IMR-90 (cell line): ENCODE results near the gene ITPR2. TPM values are rescaled to one million over a fixed set of nuclear protein-coding genes. Genes with fewer than 3 reads are reported as not detected.

ENCODE experiments used
- ATAC-seq: fragments of 200-7000 bp; cut with Tn5 transposase; 2 replicates; pipeline ENCODE4 v1.9.1; 2020; ENCODE audit warnings: low read depth, mild to moderate bottlenecking, moderate library complexity
- BruUV-seq: library from RNA; stranded (reverse); fragments of 400-500 nt; replicated peaks from 2 replicates; lab custom pipeline; 2021; lab: Mats Ljungman, UMichigan
- CTCF ChIA-PET: fragments of 300-600 bp; formaldehyde crosslinking; extraction: SDS; loops from one replicate; lab custom pipeline; 2021; ENCODE audit warnings: antibody characterized with exemption; lab: Yijun Ruan, JAX
- POLR2A ChIA-PET: fragments of 300-600 bp; sonication (Branson Sonifier 250); formaldehyde crosslinking; loops from one replicate; lab custom pipeline; 2022; ENCODE audit warnings: antibody characterized with exemption; ENCODE audit not compliant: unreplicated experiment; lab: Charles Lee
- DNase-seq: peaks from one replicate; pipeline ENCODE4 v3.0.0; 2013
- H2AFZ ChIP-seq: replicated peaks from 2 replicates; pipeline ENCODE3; 2013; ENCODE audit warnings: low read length, mild to moderate bottlenecking; ENCODE audit not compliant: poor library complexity
- H2AK5ac ChIP-seq: 2 replicates; pipeline ENCODE4 v1.6.1; 2013; ENCODE audit warnings: low read depth, low read length, inconsistent platforms
- H2AK9ac ChIP-seq: replicated peaks from 2 replicates; pipeline ENCODE3; 2013; ENCODE audit warnings: mild to moderate bottlenecking, low read depth, low read length, moderate library complexity; ENCODE audit not compliant: poor library complexity
- H2BK120ac ChIP-seq: 2 replicates; pipeline ENCODE4 v1.6.1; 2013; ENCODE audit warnings: low read depth, low read length, inconsistent platforms
- H2BK15ac ChIP-seq: 3 replicates; pipeline ENCODE4 v1.6.1; 2013; ENCODE audit warnings: low read depth, low read length, inconsistent platforms
- H2BK20ac ChIP-seq: 2 replicates; pipeline ENCODE4 v1.6.1; 2013; ENCODE audit warnings: low read depth, mild to moderate bottlenecking, inconsistent platforms, low read length, moderate library complexity
- H2BK5ac ChIP-seq: 2 replicates; pipeline ENCODE4 v1.6.1; 2013; ENCODE audit warnings: mild to moderate bottlenecking, low read depth, low read length, inconsistent platforms; ENCODE audit not compliant: poor library complexity, severe bottlenecking
- H3K14ac ChIP-seq: replicated peaks from 2 replicates; pipeline ENCODE4 v1.6.1; 2013; ENCODE audit warnings: low read depth, low read length, inconsistent platforms
- H3K18ac ChIP-seq: 2 replicates; pipeline ENCODE4 v1.6.1; 2013; ENCODE audit warnings: low read depth, low read length, control low read depth
- H3K23ac ChIP-seq: 2 replicates; pipeline ENCODE4 v1.6.1; 2013; ENCODE audit warnings: low read depth, low read length, inconsistent platforms
- H3K27ac ChIP-seq: 2 replicates; pipeline ENCODE4 v1.5.1; 2013; ENCODE audit warnings: mild to moderate bottlenecking, control low read depth, low read length; ENCODE audit not compliant: insufficient read depth
- H3K27me3 ChIP-seq: 2 replicates; pipeline ENCODE4 v1.6.1; 2013; ENCODE audit warnings: low read length; ENCODE audit not compliant: control insufficient read depth, insufficient read depth
- H3K36me3 ChIP-seq: 2 replicates; pipeline ENCODE4 v1.6.1; 2013; ENCODE audit warnings: low read length, mixed read lengths; ENCODE audit not compliant: control insufficient read depth, insufficient read depth
- H3K4ac ChIP-seq: 2 replicates; pipeline ENCODE4 v1.6.1; 2013; ENCODE audit warnings: low read depth, low read length, inconsistent platforms
- H3K4me1 ChIP-seq: 2 replicates; pipeline ENCODE4 v1.6.1; 2013; ENCODE audit warnings: low read length, mixed read lengths; ENCODE audit not compliant: control insufficient read depth, insufficient read depth
- H3K4me2 ChIP-seq: 2 replicates; pipeline ENCODE4 v1.6.1; 2013; ENCODE audit warnings: low read depth, mild to moderate bottlenecking, control low read depth, low read length, moderate library complexity
- H3K4me3 ChIP-seq: 2 replicates; pipeline ENCODE4 v1.5.1; 2013; ENCODE audit warnings: low read depth, mild to moderate bottlenecking, control low read depth, low read length, moderate library complexity; ENCODE audit not compliant: insufficient read depth
- H3K56ac ChIP-seq: 2 replicates; pipeline ENCODE4 v1.6.1; 2013; ENCODE audit warnings: low read length, inconsistent platforms; ENCODE audit not compliant: insufficient read depth; ENCODE audit errors: extremely low read depth
- H3K79me1 ChIP-seq, 2 experiments: 2 replicates each; pipeline ENCODE4 v1.6.1; 2013; ENCODE audit warnings: low read length in 2 of 2, inconsistent platforms in 1 of 2, low read depth in 1 of 2
- H3K9ac ChIP-seq: 2 replicates; pipeline ENCODE4 v1.6.1; 2013; ENCODE audit warnings: low read depth, low read length, control low read depth
- H3K9me1 ChIP-seq: 2 replicates; pipeline ENCODE4 v1.6.1; 2013; ENCODE audit warnings: low read length, inconsistent platforms; ENCODE audit not compliant: insufficient read depth
- H3K9me3 ChIP-seq: 2 replicates; pipeline ENCODE4 v1.6.1; 2013; ENCODE audit warnings: low read length; ENCODE audit not compliant: control insufficient read depth, insufficient read depth
- H4K20me1 ChIP-seq: 2 replicates; pipeline ENCODE4 v1.6.1; 2013; ENCODE audit warnings: low read length, inconsistent platforms; ENCODE audit not compliant: insufficient read depth
- H4K5ac ChIP-seq: 2 replicates; pipeline ENCODE4 v1.6.1; 2013; ENCODE audit warnings: mild to moderate bottlenecking, low read depth, low read length, control low read depth
- H4K8ac ChIP-seq, 2 experiments: 2 replicates each; pipeline ENCODE4 v1.6.1; 2013; ENCODE audit warnings: low read depth in 2 of 2, low read length in 2 of 2, control low read depth in 1 of 2, inconsistent platforms in 1 of 2
- H4K91ac ChIP-seq: 2 replicates; pipeline ENCODE4 v1.6.1; 2013; ENCODE audit warnings: low read depth, low read length, inconsistent platforms; ENCODE audit not compliant: insufficient read depth
- CEBPB ChIP-seq: IDR thresholded peaks from 2 replicates; pipeline ENCODE4 v1.6.1; 2012; ENCODE audit warnings: low read depth, low read length, improper control_type of control experiment
- CHD1 ChIP-seq: IDR thresholded peaks from 2 replicates; pipeline ENCODE4 v1.6.1; 2012; ENCODE audit warnings: low read depth, low read length, improper control_type of control experiment
- CTCF ChIP-seq: conservative IDR thresholded peaks from 2 replicates; pipeline ENCODE4 v1.5.1; 2012; ENCODE audit warnings: mild to moderate bottlenecking, low read depth, low read length, improper control_type of control experiment
- FOS ChIP-seq: fragments of 150-350 bp; IDR thresholded peaks from 2 replicates; pipeline ENCODE4 v1.6.1; 2016; ENCODE audit warnings: low read depth, low read length
- MAFK ChIP-seq: IDR thresholded peaks from 2 replicates; pipeline ENCODE4 v1.6.1; 2012; ENCODE audit warnings: low read depth, low read length, improper control_type of control experiment
- MAZ ChIP-seq: IDR thresholded peaks from 2 replicates; pipeline ENCODE4 v1.6.1; 2012; ENCODE audit warnings: low read depth, mild to moderate bottlenecking, low read length, improper control_type of control experiment, moderate library complexity, borderline replicate concordance
- MXI1 ChIP-seq: IDR thresholded peaks from 2 replicates; pipeline ENCODE4 v1.6.1; 2012; ENCODE audit warnings: low read depth, mild to moderate bottlenecking, low read length, moderate library complexity, borderline replicate concordance
- NFE2L2 ChIP-seq: fragments of 150-350 bp; IDR thresholded peaks from 2 replicates; pipeline ENCODE4 v1.6.1; 2016; ENCODE audit warnings: low read depth, mild to moderate bottlenecking, low read length
- USF2 ChIP-seq: fragments of 150-350 bp; IDR thresholded peaks from 2 replicates; pipeline ENCODE4 v1.6.1; 2017; ENCODE audit warnings: mild to moderate bottlenecking, antibody characterized with exemption, low read length, low read depth
- dilution Hi-C: fragments of 300-500 bp; cut with HindIII; formaldehyde crosslinking; loops from one replicate; pipeline ENCODE4 v1.14.3; 2018; ENCODE audit warnings: low sequenced_read_pairs; ENCODE audit not compliant: unreplicated experiment
- in situ Hi-C: fragments of 300-500 bp; cut with MboI; formaldehyde crosslinking; loops from 3 replicates; pipeline ENCODE4 v1.14.3; 2019; ENCODE audit warnings: low sequenced_read_pairs, inconsistent platforms, mixed read lengths
- intact Hi-C: fragments of 100-400 bp; cut with micrococcal nuclease; formaldehyde crosslinking; loops from 2 replicates; pipeline ENCODE4 v1.10.0; 2022
- polyA plus RNA-seq, 3 experiments: library from polyadenylated mRNA; depleted of rRNA; stranded (reverse); fragments of >200 nt; gene quantifications; 2 replicates each; pipeline ENCODE4 v1.2.3, GENCODE V29; 2012; ENCODE audit warnings: low replicate concordance in 1 of 3
- total RNA-seq: library from RNA; depleted of rRNA; stranded (reverse); fragments of >200 nt; gene quantifications from 2 replicates; pipeline ENCODE4 v1.2.3, GENCODE V29; 2012

Gene ITPR2
- total and polyA plus RNA-seq, 2 of the 4 experiments (the other 2 are of a cell fraction), result 1.2 to 9.0 TPM

DNA sequence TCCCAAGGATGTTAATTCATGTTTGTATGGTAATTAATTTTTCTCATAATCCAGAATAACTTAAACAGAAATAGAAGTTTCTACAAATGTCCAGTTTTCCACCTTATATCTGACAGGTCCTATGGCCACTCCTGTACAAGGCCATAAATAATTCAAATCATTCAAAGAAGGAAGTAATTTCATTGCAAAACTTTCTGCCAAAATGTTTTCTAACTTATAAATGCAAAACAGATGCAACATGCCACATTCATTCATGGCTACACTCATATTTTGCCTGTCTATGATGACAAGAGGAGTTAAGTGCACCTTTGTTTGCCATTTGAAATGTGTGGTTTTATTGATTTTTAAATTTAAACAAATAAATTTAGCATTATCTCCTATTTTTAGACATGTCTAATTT lies 34.4 kb downstream of the ITPR2 start:
- Histone ChIP-seq H3K79me1 (no peaks in the 10 kb centered on the region), H3K9me1 (no peaks in the 10 kb centered on the region), H2AK9ac (no peak overlapping the region), H3K18ac (no peak overlapping the region), H3K27me3 (no peaks in the 10 kb centered on the region), H4K20me1 (no peaks in the 10 kb centered on the region), H2BK5ac (no peak overlapping the region), H3K23ac (no peak overlapping the region), H2BK15ac (no peak overlapping the region), H2AFZ (no peak overlapping the region), H3K27ac (no peak overlapping the region), H4K5ac (no peak overlapping the region), H2AK5ac (no peak overlapping the region), H3K36me3 (no peaks in the 10 kb centered on the region; the same call in 1 of the 2 replicates), H3K14ac (no peak overlapping the region), H3K4me3 (no peak overlapping the region), H3K9ac (no peak overlapping the region), H3K4me2 (no peak overlapping the region), H4K8ac (no peak overlapping the region), H4K91ac (no peak overlapping the region), H2BK120ac (no peak overlapping the region), H3K4me1 (no peaks in the 10 kb centered on the region; the same call in 1 of the 2 replicates), H3K9me3 (no peaks in the 10 kb centered on the region), H3K4ac (no peak overlapping the region), H3K56ac (no peak overlapping the region), H2BK20ac (no peak overlapping the region)
- ChIA-PET CTCF (interaction anchor here (0.9 kb wide), 1 partner anchor 35 kb away, joined by 3 read pairs; the partner anchor contains the start of gene ITPR2), POLR2A (no interaction called here)
- dilution Hi-C loops, result no loop called here
- no peak for ATAC-seq
- DNase-seq, result no peak
- in situ Hi-C loops, result no loop called here
- TF ChIP-seq FOS (no peak), CHD1 (no peak), NFE2L2 (no peak), MAFK (no peak), CEBPB (no peak), MXI1 (no peak), USF2 (no peak), CTCF (no peak), MAZ (no peak)
- no TSS peak for BruUV-seq
- intact Hi-C loops, result no loop called here
